Activated CD4-positive, alpha-beta T cell treated with anti-CD3 and anti-CD28 coated beads for 4 hours (primary cell): Measurements from ENCODE around the gene OASL.
"Not testable (repeated sequence)": the region's sequence is repeated elsewhere in the genome, so short reads cannot be mapped to it uniquely, and the experiment has no call there.

Source experiments
- DNase-seq, 2 donors: peaks; one replicate each; pipeline ENCODE4 v3.0.0-alpha.2; 2020

Gene OASL

DNA sequence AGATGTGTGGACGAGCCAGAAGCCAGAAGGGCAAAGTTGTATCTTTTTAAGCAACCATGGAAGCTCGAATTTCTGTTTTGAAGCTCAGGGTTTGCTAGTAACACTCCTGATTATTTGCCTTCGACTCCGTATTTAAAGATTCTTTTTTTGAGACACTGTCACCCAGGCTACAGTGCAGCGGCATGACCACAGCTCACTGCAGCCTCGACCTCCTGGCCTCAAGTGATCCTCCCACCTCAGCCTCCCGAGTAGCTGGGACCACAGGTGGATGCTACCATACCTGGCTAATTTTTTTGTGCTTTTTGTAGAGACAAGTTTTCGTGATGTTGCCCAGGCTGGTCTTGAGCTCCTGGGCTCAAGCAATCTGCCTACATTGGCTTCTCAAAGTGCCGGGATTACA, 18.7 kb upstream of the OASL start:
- DNase-seq = no peak

- no peak for DNase-seq
Measured at GRCh38 chr12:121053706-121054105, 14.7 kb upstream of the OASL start.

GRCh38 chr12:121050725-121051124, 11.7 kb upstream of the OASL start:
- no peak for DNase-seq

DNA sequence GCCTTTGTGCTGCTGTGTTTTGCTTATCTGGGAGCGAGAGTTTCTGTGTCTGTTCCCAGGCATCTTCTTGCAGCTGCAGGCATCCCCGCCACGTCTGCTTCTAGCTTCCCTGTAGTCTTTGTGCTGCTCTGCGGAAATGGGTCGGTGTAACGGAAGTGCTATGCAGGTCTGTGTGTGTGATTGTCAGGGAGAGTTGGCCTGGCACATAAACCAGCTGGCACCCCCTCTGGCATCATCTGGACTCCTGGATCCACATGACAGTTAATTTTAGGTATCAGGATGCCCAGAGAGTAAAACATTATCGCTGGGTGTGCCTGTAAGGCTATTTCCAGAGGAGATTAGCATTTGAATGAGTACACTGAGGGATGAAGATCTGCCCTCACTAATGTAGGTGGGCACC, 9.4 kb upstream of the OASL start:
- DNase-seq = no peak

GRCh38 chr12:121047400-121047799, 8.4 kb upstream of the OASL start:
- DNase-seq = not testable (repeated sequence)

GRCh38 chr12:121043067-121043466, 4.0 kb upstream of the OASL start:
- DNase-seq = no peak

- peak; percentile 40 to 42 for DNase-seq
Measured at GRCh38 chr12:121036810-121037326, 2.2 kb downstream of the OASL start.

DNA sequence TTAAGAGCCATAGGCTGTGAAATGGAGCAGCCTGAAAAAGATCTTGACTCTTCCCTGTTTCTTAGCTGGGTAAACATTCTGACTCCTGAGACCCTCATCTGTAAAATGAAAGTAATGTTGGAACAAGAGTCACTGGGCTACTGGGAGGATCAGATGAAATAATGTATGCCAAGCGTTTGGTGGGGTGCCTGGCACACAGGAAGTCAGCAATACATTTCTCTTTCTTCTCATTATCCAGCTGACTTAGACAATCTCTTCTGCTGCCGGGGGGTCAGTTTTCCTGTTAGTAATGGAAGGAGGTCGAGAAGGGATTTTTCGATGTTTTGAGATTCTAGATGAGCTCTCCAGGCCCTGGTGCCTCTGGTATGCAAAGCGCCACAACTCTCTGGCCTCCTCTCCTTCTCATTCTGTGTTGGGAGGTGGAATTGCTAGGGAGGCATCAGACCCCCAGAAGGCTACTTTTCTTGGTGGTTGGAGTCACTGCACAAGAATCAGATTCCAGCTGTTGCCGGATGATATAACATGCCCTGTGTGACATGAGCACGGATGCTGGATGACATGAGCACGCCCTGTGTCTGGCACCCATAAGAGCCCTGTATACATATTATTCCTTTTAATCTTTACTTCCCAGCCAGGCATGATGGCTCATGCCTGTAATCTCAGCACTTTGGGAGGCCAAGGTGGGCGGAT, 4.3 kb downstream of the OASL start:
- DNase-seq = peak in 1 of 2 donors; percentile 13

- peak; percentile 58 to 66 for DNase-seq
Measured at GRCh38 chr12:121033625-121034349, 5.3 kb downstream of the OASL start.

DNA sequence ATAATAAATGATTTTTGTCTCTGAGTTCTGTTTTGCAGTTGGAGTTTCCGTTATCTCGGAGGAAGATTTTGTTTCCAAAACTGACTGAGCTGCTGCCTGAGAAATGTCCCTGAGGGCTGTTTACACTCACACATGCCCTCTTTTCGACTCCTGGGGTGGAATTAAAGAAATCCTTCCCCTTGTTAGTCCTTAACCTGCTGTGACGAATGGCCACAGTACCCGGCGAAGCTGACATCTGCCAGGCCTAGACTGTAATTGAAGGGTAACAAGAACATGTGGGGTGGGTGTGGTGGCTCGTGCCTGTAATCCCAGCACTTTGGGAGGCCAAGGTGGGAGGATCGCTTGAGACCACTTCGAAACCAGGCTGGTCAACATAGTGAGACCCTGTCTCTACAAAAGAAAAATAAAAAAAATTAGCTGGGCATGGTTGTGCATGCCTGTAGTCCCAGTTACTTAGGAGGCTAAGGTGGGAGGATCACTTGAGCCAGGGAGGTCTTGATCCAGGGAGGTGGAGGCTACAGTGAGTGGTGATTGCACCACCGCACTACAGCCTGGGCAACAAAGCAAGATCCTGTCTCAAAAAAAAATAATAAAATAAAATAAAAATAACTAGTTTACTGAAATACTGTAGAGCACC, 8.4 kb downstream of the OASL start:
- DNase-seq = no peak

DNA sequence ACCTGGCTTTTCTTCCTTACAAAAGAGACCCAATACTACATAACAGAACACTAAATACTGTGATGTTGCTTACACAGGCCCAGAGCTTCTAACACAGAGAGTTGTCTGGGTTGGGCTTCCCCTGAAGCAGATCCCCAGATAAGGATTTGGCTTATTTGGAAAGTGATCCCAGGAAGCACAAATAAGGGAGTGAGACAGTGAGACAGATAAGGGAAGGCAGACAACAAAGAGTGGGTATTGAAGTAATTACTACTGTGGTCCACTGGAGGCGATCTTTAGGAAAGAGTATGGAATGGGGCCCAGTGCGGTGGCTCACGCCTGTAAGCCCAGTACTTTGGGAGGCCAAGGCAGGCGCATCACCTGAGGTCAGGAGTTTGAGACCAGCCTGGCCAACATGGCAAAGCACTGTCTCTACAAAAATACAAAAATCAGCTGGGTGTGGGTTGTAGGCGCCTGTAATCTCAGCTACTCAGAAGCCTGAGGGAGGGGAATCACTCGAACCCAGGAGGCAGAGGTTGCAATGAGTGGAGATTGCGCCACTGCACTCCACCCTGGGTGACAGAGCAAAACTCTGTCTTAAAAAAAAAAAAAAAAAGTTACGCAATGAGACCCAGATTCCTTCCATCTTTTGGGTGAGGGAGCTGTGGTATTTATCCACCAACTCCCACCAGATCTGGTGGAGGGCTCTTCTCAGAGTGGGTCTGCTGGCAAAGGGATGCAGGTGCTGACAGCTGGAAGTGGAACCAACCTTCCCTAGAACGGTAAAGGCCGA, 12.6 kb downstream of the OASL start:
- no peak for DNase-seq

DNA sequence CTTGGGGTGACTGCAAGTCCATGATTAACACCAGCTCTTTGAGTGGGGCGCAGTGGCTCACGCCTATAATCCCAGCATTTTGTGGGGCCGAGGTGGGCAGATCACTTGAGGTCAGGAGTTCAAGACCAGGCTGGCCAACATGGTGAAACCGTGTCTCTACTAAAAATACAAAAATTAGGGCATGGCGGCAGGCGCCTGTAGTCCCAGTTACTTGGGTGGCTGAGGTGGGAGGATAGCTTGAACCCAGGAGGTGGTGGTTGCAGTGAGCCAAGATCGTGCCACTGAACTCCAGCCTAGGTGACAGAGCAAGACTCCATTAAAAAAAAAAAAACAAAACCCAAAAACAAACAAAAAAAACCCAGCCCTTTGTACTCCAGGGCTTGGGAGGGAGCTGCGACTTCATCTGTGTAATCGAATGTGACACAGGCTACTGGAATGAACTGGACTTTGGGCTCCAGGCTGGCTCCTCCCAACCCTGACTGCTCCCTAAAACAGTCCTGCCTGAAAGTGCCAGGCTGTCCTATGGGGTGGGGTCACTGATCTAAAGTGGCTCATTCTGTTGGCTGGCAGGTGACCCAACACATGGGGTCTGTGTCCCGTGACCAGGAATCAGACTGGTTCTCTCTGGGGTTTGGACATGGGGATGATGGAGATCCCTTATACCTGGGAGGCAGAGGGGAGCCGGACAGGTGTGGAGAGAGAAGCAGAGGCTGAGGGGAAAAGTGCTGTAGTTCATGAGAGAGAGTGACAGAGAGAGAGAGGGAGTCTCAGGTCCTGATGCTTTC, 13.4 kb downstream of the OASL start:
- DNase-seq = no peak

DNA sequence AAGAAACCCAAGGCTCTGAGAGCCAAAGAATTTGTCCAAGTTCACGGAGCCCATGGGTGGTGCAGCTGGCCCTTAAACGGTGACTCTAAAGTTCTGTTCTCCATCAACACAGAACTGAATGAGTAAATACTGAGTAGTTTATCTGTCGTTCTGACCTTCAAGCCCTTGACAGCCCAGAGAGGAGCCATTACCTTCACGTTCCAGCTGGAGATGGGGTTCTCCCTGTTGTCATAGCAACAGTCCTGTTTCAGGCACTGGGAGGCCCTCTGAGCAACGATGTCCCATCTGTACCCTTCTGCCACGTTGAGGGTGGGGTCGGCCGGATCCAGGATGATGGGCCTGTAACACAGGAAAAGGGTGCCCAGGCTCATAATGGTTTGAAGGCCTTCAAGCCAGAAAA, 15.2 kb downstream of the OASL start:
- no peak for DNase-seq

DNA sequence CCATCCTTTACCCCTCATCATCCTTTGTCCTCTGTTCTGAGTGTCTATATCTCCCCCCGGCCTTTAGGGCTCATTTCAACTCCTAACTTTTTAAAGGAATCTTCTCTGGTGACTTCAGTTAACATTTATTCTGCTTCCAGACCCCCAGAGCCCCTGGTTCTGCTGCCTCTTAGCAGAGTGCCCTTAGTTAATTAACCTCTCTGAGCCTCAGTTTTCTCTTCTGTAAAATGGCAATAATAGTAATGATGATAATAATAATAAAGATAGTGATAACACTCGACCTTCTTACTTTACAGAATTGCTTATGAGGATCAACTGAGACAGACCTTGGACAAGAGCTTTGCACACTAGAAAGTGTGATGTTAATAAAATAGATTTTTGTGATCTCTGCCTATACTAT, 16.3 kb downstream of the OASL start:
- DNase-seq = no peak

GRCh38 chr12:121021754-121022153, 17.3 kb downstream of the OASL start:
- DNase-seq = no peak

DNA sequence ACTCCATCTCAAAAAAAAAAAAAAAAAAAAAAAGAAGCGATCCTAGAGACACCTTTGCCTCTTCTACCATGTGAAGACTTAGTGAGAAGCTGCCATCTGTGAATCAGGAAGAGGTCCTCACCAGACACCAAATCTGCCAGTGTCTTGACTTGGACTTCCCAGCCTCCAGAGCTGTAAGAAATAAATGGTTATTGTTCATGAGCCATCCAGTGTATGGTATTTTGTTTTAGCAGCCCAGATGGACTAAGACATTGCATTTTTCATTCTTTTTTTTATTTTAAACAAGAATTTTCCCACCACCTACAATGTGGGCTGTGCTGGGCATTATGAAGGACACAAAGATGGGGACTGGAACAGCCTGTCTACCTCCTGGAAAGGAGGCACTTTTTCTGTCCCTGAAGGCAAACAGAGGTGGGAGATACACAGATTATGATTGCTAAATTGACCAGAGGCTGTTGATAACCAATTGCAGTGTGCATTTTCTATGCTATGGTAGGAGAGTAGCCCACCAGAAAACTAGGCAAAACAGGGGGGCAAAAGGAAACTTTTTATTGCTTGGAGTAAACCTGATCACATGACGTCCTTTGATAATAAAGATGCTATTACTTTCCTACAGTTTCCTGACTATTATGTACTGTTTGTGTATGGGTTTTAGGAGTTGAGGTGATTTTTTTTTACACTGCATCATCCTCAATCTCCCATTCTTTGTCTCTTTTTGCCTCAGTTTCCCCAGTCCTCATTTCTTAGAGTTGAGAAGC, 20.0 kb downstream of the OASL start:
- DNase-seq = no peak

DNA sequence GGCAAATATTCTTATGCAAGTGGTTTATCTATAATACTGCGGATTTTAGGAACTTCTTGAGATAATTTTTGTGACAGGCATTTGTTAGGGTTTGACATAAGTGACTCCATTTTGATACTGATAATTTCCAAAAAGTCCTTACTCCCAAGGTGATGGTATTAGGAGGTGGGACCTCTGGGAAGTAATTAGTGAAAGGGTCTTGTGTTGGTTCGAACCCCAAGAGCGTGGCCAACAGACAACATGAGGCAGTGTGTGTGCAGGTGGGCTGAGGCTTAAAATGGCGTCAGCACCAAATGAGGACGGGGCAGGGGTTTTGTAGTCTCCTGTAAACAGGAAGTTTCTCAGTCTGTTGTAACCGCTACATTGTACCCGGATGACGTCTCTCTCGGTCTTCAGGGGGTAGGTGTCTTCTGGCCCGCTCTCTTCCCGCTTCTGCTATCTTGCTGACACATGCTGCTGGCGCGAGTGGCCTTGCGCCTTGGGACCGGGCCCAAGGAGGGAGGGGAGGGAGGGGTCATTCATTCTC, 21.0 kb downstream of the OASL start:
- no peak for DNase-seq

DNA sequence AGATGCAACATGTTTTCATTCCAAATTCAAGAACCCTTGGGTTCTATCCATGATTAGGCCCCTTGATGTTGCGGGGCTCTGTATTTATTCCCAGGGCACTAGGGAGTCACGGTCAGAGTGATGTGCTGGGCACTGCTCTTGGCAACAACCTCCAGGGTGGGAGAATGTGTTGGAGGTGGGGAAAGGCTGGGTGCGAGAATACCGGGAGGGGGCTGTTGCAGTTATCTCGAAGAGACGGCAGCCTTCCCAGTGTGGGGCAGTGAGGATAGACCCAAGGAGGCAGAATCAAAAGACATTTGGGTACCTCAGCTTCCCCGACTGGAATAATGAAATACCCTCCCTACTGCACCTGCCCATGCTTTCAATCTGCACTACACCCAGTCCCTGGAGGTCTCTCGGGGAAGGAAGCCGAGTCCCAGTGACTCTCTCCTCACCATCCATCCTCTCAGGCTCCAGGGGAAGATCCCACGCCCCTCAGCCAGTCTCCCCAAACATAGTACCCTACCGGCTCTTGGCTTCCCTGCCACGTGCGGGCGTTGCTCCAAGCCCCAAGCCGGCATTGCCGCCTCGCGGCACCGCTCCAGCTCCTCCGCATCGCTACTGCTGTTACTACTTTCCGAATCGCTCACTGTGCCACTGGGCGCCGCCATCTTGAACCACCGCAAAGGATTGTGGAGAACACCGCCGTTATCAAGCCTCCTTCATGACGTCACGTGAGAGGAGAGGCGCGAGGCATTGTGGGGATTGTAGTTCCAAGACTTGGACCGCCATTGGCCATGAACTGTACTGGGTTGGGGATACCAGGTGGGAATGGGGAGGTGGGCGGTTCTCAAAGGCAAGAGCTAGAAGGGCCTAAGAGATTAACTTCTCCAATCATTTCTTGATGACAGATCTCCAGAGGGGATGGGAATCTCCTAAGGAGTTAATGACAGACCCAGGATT, 22.9 kb downstream of the OASL start, which contains the start of gene C12orf43:
Gene C12orf43 (minus strand): TSS at position 663 of the 942 bp plus-strand sequence. CDS start 13 bp downstream, at position 650.
- peak; percentile 88 to 93 for DNase-seq

GRCh38 chr12:121013715-121014114, 25.3 kb downstream of the OASL start:
- DNase-seq = no peak

GRCh38 chr12:121011820-121012219, 27.2 kb downstream of the OASL start:
- no peak for DNase-seq
